Heart left ventricle (tissue), 16 donors: ENCODE measurements around the gene TRIM27. TPM values are rescaled to one million over a fixed set of nuclear protein-coding genes. Genes with fewer than 3 reads are reported as not detected.
A peak's percentile ranks its signal among the peaks of the same experiment; 100 is the strongest.

Source experiments
- ATAC-seq, 4 donors: fragments of 200-7000 bp; cut with Tn5 transposase; one replicate each; pipeline ENCODE4 v1.9.1; 2020 to 2022; ENCODE audit warnings: moderate library complexity in 4 of 4, mild to moderate bottlenecking in 3 of 4, moderate number of reproducible peaks in 1 of 4
- DNase-seq, 5 donors: peaks; one replicate each; pipeline ENCODE4 v3.0.0-alpha.2; 2020
- H3K27ac ChIP-seq, 12 donors: fragments of 200-600 bp; sonication (generic) in 4 of 12; one replicate each; pipeline versions ENCODE4 v1.5.0 to v1.8.0; 2016 to 2022; ENCODE audit warnings: mild to moderate bottlenecking in 2 of 12
- H3K27me3 ChIP-seq, 9 donors: fragments of 200-600 bp; sonication (generic) in 2 of 9; one replicate each; pipeline versions ENCODE4 v1.5.1 to v1.8.0; 2016 to 2022; ENCODE audit warnings: mild to moderate bottlenecking in 3 of 9
- H3K36me3 ChIP-seq, 9 donors: fragments of 200-600 bp; sonication (generic) in 2 of 9; one replicate each; pipeline versions ENCODE4 v1.5.0 to v1.8.0; 2018 to 2022; ENCODE audit warnings: mild to moderate bottlenecking in 2 of 9
- H3K4me1 ChIP-seq, 12 donors: fragments of 200-600 bp; sonication (generic) in 4 of 12; one replicate each; pipeline versions ENCODE4 v1.5.0 to v1.8.0; 2016 to 2022; ENCODE audit warnings: mild to moderate bottlenecking in 3 of 12
- H3K4me3 ChIP-seq, 12 donors: fragments of 200-600 bp; sonication (generic) in 4 of 12; one replicate each; pipeline versions ENCODE4 v1.5.0 to v1.8.0; 2017 to 2022; ENCODE audit warnings: mild to moderate bottlenecking in 9 of 12, moderate library complexity in 4 of 12
- H3K9me3 ChIP-seq, 12 donors: fragments of 200-600 bp; sonication (generic) in 4 of 12; one replicate each; pipeline versions ENCODE4 v1.5.0 to v1.8.0; 2016 to 2022; ENCODE audit warnings: mild to moderate bottlenecking in 1 of 12
- POLR2A ChIP-seq, 2 donors: fragments of 450-650 bp; IDR thresholded peaks; one replicate each; pipeline ENCODE4 v1.6.1; 2017; ENCODE audit warnings: antibody characterized with exemption in 2 of 2, mild to moderate bottlenecking in 2 of 2, moderate library complexity in 2 of 2
- WGBS, 4 donors: extraction: QIAGEN DNeasy Blood & Tissue Kit in 2 of 4; methylation state at CpG; one replicate each; pipeline versions ENCODE4 v1.1.5 to v1.1.7; 2013 to 2018; 5-methylcytosine and 5-hydroxymethylcytosine counted together
- intact Hi-C, 10 donors: fragments of 100-400 bp; cut with DNase I; formaldehyde crosslinking; loops; one replicate each; pipeline versions ENCODE4 v1.11.1 to v1.14.2; 2022
- polyA plus RNA-seq, 2 donors: library from polyadenylated mRNA; stranded (reverse); fragments of 200-250 nt; gene quantifications; one replicate each; pipeline ENCODE4 v1.2.3, GENCODE V29; 2013
- total RNA-seq, 9 donors: library from RNA; depleted of rRNA in 2 of 9; stranded (reverse); fragments of >200 nt in 2 of 9; fragmentation: NEBNext Ultra II Directional in 3 of 9; extraction: Animal tissue kit (Norgen Biotek cat#: 25700) in 3 of 9; gene quantifications; one replicate each; pipeline versions ENCODE4 v1.1.0 to v1.2.4, GENCODE V29; 2016 to 2023
- TF ChIP-seq, protein P1 (sequence below), 12 donors: fragments of 200-600 bp; sonication (generic) in 4 of 12; IDR thresholded peaks; one replicate each; pipeline versions ENCODE4 v1.5.0 to v1.8.0; 2018 to 2022; ENCODE audit warnings: antibody characterized with exemption in 12 of 12, mild to moderate bottlenecking in 5 of 12
- donor health status: ischemic (EF 13 %, LVEDD 7.1; RV severe dilation, severe dysfunction).
- donor health status: healthy with polysubstance abuse.
- donor health status: DM: no; HTN: yes; CAD: no.
- donor health status: DM: no; HTN: no; CAD: no.
- donor health status: ischemic (EF 25% LVEDD 6.9; RV normal size, moderate dysfunction).
- donor health status: ischemic (EF 25% LVEDD 5.7; RV mildly dilated, moderate dysfunction).
- donor health status: healthy.
- donor health status: DM: yes; HTN: yes; CAD: no.
- donor health status: ischemic (EF 35%, LVEDD 5.7; RV mildly dilated, moderate dysfunction).
- donor health status: nonischemic (EF 11% LVEDD 7.7; RV severe dilation, severe dysfunction).
- donor health status: DM: yes; HTN: yes; CAD: no.
- donor health status: PGD.
- donor health status: ischemic (EF 29% LVEDD 5.4; RV normal size, mild dysfunction).
- donor health status: nonischemic (EF 23%, LVEDD 6.1; RV moderate dilation, normal function).

Gene TRIM27
- total and polyA plus RNA-seq, 11 donors, result 14.7 to 37.7 (median 19.8) TPM

DNA sequence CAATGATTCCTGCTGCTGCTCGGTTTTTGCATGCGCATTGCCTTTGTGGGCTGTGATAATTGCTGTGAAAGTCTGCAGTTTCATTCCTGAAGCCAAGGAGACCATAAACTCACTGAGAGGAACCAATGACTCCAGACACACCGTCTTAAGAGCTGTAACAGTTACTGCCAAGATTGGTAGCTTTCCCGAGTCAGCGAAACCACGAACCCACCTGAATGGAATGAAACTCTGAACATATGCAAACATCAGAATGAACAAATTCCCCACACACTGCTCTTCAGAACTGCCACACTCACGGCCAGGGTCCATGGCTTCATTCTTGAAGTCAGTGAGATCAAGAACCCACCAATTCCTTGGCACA lies 37.7 kb downstream of the TRIM27 start:
- Histone ChIP-seq H3K36me3 (no peaks in the 10 kb centered on the region), H3K4me3 (no peak overlapping the region), H3K27ac (no peak overlapping the region), H3K9me3 (no peaks in the 10 kb centered on the region), H3K27me3 (peaks cover 0 to 16% (median 0%) of the 10 kb centered on the region in 9 donors), H3K4me1 (peaks cover 0 to 4% (median 0%) of the 10 kb centered on the region in 12 donors)
- DNase-seq (no peak), ATAC-seq (no peak)
- TF ChIP-seq, protein P1, sequence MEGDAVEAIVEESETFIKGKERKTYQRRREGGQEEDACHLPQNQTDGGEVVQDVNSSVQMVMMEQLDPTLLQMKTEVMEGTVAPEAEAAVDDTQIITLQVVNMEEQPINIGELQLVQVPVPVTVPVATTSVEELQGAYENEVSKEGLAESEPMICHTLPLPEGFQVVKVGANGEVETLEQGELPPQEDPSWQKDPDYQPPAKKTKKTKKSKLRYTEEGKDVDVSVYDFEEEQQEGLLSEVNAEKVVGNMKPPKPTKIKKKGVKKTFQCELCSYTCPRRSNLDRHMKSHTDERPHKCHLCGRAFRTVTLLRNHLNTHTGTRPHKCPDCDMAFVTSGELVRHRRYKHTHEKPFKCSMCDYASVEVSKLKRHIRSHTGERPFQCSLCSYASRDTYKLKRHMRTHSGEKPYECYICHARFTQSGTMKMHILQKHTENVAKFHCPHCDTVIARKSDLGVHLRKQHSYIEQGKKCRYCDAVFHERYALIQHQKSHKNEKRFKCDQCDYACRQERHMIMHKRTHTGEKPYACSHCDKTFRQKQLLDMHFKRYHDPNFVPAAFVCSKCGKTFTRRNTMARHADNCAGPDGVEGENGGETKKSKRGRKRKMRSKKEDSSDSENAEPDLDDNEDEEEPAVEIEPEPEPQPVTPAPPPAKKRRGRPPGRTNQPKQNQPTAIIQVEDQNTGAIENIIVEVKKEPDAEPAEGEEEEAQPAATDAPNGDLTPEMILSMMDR (IDR thresholded peaks at IDR 0.05), result no peak
- TF ChIP-seq POLR2A (IDR thresholded peaks at IDR 0.05), result no peak
- 83 to 88% (median 87%) methylated on average over 7 of the region's 7 CpGs for WGBS, 4 donors
- intact Hi-C loops, result no loop called here

DNA sequence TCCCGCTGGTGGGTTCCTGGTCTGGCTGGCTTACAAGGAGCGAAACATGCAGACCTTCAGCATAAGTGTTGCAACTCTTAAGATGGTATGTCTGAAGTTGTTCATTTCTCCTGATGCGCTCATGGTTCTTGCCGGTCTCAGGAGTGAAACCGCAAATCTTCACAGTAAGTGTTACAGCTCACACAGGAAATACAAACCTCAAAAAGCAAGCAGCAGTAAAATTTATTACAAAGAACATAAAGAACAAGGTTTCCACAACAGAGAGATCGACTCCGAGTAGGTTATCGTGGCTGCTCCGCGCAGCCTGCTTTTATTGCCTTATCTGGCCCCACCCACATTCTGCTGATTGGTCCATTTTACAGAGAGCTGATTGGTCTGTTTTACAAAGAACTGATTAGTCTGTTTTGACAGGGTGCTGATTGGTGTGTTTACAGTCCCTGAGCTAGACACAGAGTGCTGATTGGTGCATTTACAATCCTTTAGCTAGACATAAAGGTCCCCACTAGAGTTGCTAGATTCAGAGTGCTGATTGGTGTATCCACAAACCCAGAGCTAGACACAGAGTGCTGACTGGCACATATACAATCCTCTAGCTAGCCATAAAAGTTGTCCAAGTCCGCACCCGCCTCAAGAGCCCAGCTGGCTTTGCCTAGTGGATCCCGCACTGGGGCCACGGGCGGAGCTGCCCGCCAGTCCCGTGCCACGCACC lies 39.2 kb downstream of the TRIM27 start:
- intact Hi-C loops, result loop anchor here in 2 of 10 donors (5.0 kb wide), 2 partner anchors 38 to 42 kb away; partner anchors contain the start of gene TRIM27 (in 1 of the 2)
- Histone ChIP-seq H3K27ac (peak overlapping the region in 1 of 12 donors; percentile 44), H3K4me3 (peak overlapping the region in 5 of 12 donors; percentile 1 to 41 (median 17)), H3K9me3 (no peaks in the 10 kb centered on the region), H3K36me3 (no peaks in the 10 kb centered on the region), H3K27me3 (peaks cover 0 to 16% (median 0%) of the 10 kb centered on the region in 9 donors), H3K4me1 (peaks cover 0 to 5% (median 0%) of the 10 kb centered on the region in 12 donors)
- no peak for DNase-seq
- TF ChIP-seq, protein P1 (IDR thresholded peaks at IDR 0.05), result no peak
- WGBS, 4 donors, result 72 to 86% (median 76%) methylated on average over 15 to 18 of the region's 18 CpGs
- no peak for ATAC-seq

DNA sequence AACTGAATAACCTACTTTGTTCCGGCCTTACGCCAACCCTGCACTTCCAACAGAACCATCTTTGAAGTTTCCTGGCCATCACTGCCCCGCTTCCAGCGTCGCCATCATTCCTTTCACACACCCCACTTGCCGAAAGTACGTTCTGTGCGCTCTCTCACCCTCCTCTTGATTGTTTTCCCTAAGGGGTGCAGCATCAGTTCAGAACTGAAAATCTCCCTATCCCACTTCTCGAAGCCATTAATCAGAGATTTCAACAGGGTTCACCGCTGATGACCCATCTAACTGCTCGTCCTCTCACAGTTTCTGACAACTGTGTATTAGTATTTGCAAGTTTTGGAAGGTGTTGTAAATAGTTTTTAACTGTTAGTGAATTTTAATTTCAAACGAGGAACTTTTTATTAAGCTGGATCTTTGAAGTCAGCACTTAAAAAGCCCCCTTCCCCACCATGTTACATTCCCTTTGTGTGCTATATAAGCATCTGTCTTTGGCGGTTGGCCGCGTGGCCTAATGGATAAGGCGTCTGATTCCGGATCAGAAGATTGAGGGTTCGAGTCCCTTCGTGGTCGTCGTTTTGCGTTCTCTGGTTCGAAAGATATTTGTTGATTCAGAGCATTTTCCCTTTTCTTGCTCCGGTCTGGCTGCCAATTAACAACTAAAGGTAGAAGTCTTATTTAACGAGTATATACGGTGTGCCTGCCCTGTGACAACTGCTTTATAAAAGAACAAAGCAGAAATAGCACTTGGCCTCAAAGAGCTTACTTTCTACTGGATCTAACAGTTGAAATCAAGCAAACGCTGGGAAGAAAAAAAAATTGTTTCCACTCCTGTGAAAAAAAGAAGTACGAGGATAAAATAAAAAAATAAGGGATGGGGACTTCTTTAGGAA lies 42.6 kb downstream of the TRIM27 start:
- H3K4me3 ChIP-seq, result peak overlapping the region; percentile 18 to 68 (median 59)
- ATAC-seq (peak in 3 of 4 donors; percentile 59 to 78 (median 76)), DNase-seq (peak; percentile 46 to 69 (median 65))
- 4 to 8% (median 4%) methylated on average over 28 of the region's 28 CpGs for WGBS, 4 donors
- intact Hi-C loops, result loop anchor here in 3 of 10 donors (2.0 to 5.0 kb wide), 3 partner anchors 14 to 41 kb away; partner anchors contain the start of gene TRIM27 (in 1 of the 3)
- H3K27ac ChIP-seq, result peak overlapping the region in 2 of 12 donors; percentile 24 to 55
- H3K27me3 ChIP-seq, result peaks cover 0 to 24% (median 7%) of the 10 kb centered on the region in 9 donors
- H3K36me3 ChIP-seq, result no peaks in the 10 kb centered on the region
- no peaks in the 10 kb centered on the region for H3K9me3 ChIP-seq
- peaks cover 0 to 5% (median 0%) of the 10 kb centered on the region in 12 donors for H3K4me1 ChIP-seq
- TF ChIP-seq, protein P1 (IDR thresholded peaks at IDR 0.05), result no peak
- no peak for TF ChIP-seq POLR2A (IDR thresholded peaks at IDR 0.05)

DNA sequence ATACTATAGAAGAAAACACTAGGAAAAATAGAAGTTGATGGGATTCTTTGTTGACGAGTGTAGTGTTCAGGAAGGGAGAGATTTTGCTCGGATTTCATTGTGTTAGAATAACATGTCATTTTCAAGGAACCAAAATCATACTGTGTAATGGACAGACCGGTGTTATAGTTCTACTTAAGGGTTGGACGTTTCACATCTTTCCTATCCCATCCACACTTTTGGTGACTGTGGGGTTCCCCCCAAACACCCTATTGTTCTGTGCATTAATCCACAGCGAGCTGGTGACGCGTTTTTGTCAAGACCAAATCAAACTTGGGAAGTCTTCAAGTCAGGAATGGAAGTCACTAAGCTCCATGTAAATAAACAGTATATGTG lies 43.3 kb downstream of the TRIM27 start:
- no peak overlapping the region for H3K27ac ChIP-seq
- H3K36me3 ChIP-seq, result no peaks in the 10 kb centered on the region
- peak overlapping the region; percentile 18 to 68 (median 59) for H3K4me3 ChIP-seq
- peaks cover 0 to 5% (median 0%) of the 10 kb centered on the region in 12 donors for H3K4me1 ChIP-seq
- intact Hi-C loops, result loop anchor here in 3 of 10 donors (2.0 to 5.0 kb wide), 3 partner anchors 14 to 42 kb away; partner anchors contain the start of gene TRIM27 (in 1 of the 3)
- 40 to 56% (median 47%) methylated on average over 7 of the region's 7 CpGs for WGBS, 4 donors
- ATAC-seq (no peak), DNase-seq (no peak)
- peaks cover 0 to 26% (median 12%) of the 10 kb centered on the region in 9 donors for H3K27me3 ChIP-seq
- H3K9me3 ChIP-seq, result no peaks in the 10 kb centered on the region
- TF ChIP-seq, protein P1 (IDR thresholded peaks at IDR 0.05), result no peak
